SU-DHL-6 (cell line): ENCODE data around the gene ZNF215.

ENCODE experiments used
- CTCF ChIP-seq: fragments of 200-600 bp; sonication (generic); IDR thresholded peaks from one replicate; pipeline ENCODE4 v1.5.1; 2017; ENCODE audit warnings: antibody characterized with exemption, mild to moderate bottlenecking, low read length, moderate library complexity; ENCODE audit not compliant: insufficient read depth, poor library complexity, severe bottlenecking
- EZH2phosphoT487 ChIP-seq: fragments of 200-600 bp; sonication (generic), shearing (Covaris generic); conservative IDR thresholded peaks from 2 replicates; pipeline ENCODE4 v1.6.1; 2018; ENCODE audit warnings: mild to moderate bottlenecking, antibody characterized with exemption, low read length, moderate library complexity, mixed read lengths

DNA sequence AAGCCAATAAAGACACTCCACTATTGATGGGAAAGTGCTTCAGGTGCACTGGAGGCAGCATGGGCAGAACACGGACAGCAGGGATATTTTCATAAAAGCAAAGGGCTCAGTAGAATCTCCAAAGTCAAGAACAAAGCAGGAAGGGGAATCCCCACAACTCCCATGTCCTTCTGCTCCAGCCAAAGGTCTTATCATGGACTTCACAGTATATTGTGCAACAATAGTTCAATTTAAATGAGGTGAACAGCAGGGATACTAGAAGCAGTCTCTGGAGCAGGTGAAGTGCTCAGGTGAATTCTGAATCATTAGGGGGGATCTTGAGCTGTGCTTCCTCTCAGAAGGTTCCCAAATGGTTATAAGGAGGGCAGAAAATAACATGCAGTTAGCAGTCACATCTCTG lies 27.3 kb upstream of the ZNF215 start:
- TF ChIP-seq CTCF (no peak), EZH2phosphoT487 (no peak)
